ENCODE results near the gene TOX3. TPM values are rescaled to one million over a fixed set of nuclear protein-coding genes. Genes with fewer than 3 reads are reported as not detected.

TOX3 gene
- total and polyA plus RNA-seq, 2 experiments from 2014 or later = 0.24 to 0.79 TPM

DNA sequence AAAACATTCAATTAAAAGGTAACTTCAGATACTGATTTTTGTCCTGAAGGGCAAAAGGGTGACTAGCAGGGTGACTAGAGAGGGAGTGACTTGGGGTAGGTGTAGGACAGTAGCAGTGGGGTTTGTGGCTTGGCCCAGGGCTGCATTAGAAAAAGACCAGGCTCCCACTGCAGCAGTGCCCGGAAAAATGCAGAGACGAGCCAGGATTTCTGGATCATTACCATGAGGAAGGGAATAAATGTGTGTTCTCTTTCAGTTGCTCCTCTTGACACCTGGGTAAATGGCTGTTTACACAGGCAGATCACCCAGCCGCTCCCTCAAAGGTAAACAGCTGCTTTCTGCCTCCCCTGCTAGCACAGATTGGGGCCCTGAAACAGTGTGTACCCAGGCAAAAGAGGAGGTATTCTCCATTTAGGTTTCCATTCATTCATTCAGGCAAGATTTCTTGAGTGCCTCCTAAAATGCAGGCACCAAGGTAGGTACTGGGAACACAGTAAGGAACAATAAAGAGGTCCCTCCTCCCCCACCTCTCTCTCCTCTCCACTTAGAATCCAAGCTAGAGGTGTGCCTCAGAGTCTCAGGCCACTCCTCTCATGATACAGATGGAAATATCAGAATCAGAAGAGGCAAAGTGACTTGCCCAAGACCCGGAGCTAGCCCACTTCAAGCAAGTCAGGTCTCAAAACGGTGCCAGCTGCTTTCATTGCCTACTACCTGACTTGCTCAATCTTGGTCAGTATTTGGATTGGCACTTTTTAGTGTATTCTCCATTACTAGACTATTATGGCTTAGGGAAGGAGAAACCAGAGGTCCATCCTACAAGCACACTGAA is 15.2 kb upstream of the TOX3 start:
- Histone ChIP-seq H3K36me3 (no peaks in the 10 kb centered on the region), H3K27ac (no peak overlapping the region), H3K4me1 (ENCODE audit: low read depth) (no peaks in the 10 kb centered on the region), H3K27me3 (no peaks in the 10 kb centered on the region), H3K4me3 (no peak overlapping the region), H3K9me3 (ENCODE audit: low read depth) (no peaks in the 10 kb centered on the region)
- DNase-seq (ENCODE audit: low read depth in 1 of 2, low spot score in 1 of 2) = no peak
- TF ChIP-seq, protein P1, sequence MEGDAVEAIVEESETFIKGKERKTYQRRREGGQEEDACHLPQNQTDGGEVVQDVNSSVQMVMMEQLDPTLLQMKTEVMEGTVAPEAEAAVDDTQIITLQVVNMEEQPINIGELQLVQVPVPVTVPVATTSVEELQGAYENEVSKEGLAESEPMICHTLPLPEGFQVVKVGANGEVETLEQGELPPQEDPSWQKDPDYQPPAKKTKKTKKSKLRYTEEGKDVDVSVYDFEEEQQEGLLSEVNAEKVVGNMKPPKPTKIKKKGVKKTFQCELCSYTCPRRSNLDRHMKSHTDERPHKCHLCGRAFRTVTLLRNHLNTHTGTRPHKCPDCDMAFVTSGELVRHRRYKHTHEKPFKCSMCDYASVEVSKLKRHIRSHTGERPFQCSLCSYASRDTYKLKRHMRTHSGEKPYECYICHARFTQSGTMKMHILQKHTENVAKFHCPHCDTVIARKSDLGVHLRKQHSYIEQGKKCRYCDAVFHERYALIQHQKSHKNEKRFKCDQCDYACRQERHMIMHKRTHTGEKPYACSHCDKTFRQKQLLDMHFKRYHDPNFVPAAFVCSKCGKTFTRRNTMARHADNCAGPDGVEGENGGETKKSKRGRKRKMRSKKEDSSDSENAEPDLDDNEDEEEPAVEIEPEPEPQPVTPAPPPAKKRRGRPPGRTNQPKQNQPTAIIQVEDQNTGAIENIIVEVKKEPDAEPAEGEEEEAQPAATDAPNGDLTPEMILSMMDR (IDR thresholded peaks at IDR 0.05; ENCODE audit: low read depth, low read length) = no peak

DNA sequence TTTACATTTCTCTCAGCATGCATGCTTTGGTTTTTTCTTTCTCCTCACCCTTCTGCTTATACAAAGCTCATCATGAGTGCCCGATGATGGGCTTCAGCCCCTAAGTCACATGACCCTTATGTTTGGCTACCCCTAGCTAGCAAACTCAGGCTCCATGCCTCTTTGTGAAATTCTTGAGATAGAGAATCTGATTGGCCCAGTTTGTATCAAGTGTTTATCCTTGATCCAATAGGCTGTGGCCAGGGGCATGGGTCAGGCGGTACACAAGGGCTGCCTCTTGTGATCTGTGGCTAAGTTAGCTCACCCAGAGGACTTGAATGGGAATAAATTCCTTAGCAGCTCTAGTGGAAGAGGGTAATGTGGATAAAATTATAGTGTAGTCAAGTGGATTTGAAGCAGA is 11.5 kb upstream of the TOX3 start:
- TF ChIP-seq, protein P1 (IDR thresholded peaks at IDR 0.05; ENCODE audit: low read depth, low read length) = no peak
- H3K36me3 ChIP-seq = no peaks in the 10 kb centered on the region
- no peak overlapping the region for H3K4me3 ChIP-seq
- H3K27ac ChIP-seq = no peak overlapping the region
- H3K9me3 ChIP-seq (ENCODE audit: low read depth) = no peaks in the 10 kb centered on the region
- no peaks in the 10 kb centered on the region for H3K4me1 ChIP-seq (ENCODE audit: low read depth)
- no peak for DNase-seq (ENCODE audit: low read depth in 1 of 2, low spot score in 1 of 2)
- H3K27me3 ChIP-seq = peaks cover under 1% of the 10 kb centered on the region

DNA sequence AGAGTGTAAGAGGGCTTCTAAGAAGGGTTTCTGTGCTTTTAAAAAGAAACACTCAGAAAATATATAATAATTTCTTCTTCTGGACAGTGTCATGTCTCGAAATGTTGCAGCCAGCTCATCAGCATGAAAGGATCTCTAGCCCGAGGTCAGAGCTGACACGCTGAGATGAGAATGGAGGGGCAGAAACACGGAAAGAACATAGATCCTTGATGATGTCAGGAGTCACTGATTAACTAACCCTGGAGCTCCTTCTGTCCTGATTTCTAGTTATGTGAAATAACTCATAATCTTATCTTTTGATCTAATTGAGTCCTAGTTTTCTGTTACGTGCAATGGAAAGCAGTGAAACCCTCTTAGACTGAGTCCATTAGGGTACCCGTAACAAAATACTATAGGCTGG is 10.3 kb upstream of the TOX3 start:
- no peak for DNase-seq (ENCODE audit: low read depth in 1 of 2, low spot score in 1 of 2)
- no peak overlapping the region for H3K4me3 ChIP-seq
- H3K9me3 ChIP-seq (ENCODE audit: low read depth) = no peaks in the 10 kb centered on the region
- H3K4me1 ChIP-seq (ENCODE audit: low read depth) = no peaks in the 10 kb centered on the region
- peaks cover 12% of the 10 kb centered on the region for H3K27me3 ChIP-seq
- TF ChIP-seq, protein P1 (IDR thresholded peaks at IDR 0.05; ENCODE audit: low read depth, low read length) = no peak
- no peak overlapping the region for H3K27ac ChIP-seq
- no peaks in the 10 kb centered on the region for H3K36me3 ChIP-seq

DNA sequence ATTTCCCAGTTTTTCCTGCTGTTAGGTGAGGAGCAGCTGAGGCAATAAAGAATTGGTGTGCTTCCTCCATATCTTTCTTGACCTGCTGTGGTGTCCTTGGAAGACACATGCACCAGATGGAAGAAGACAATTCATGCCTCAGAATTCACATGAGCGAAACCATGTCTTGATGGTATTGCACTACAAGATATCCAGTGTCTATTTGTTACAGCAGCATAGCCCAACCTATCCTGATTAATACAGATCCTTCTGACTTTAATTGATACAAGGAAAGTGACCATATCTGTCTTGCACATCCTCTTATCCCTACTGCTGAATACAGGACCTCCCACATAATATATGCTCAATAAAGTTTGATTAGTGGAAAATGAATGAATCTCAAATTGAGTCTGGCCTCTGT is 9.1 kb upstream of the TOX3 start:
- TF ChIP-seq, protein P1 (IDR thresholded peaks at IDR 0.05; ENCODE audit: low read depth, low read length) = no peak
- no peaks in the 10 kb centered on the region for H3K4me1 ChIP-seq (ENCODE audit: low read depth)
- no peak overlapping the region for H3K27ac ChIP-seq
- H3K4me3 ChIP-seq = no peak overlapping the region
- no peaks in the 10 kb centered on the region for H3K9me3 ChIP-seq (ENCODE audit: low read depth)
- no peak for DNase-seq (ENCODE audit: low read depth in 1 of 2, low spot score in 1 of 2)
- no peaks in the 10 kb centered on the region for H3K36me3 ChIP-seq
- H3K27me3 ChIP-seq = peaks cover 24% of the 10 kb centered on the region

DNA sequence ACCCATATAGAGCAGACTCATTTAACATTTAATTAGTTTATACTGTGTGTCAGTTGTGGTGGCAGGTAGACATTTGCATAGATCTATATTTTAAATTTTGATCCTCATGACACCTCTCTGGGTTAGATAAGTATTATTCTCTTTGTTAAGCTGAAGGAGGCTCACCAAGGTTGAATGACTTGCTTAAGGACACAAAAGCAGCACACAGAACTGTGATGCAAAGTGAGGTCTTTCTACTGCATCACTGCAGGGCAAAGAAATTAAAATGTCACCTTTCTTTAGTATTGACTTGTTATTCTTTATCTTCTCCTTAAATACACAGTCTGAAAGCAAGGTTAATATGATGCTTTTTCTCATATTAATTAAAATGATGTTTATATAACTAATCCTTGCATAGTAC is 8.6 kb upstream of the TOX3 start:
- H3K27ac ChIP-seq = no peak overlapping the region
- no peaks in the 10 kb centered on the region for H3K9me3 ChIP-seq (ENCODE audit: low read depth)
- DNase-seq (ENCODE audit: low read depth in 1 of 2, low spot score in 1 of 2) = no peak
- no peak overlapping the region for H3K4me3 ChIP-seq
- TF ChIP-seq, protein P1 (IDR thresholded peaks at IDR 0.05; ENCODE audit: low read depth, low read length) = no peak
- H3K4me1 ChIP-seq (ENCODE audit: low read depth) = no peaks in the 10 kb centered on the region
- H3K36me3 ChIP-seq = no peaks in the 10 kb centered on the region
- peaks cover 29% of the 10 kb centered on the region for H3K27me3 ChIP-seq

Measured in cardiac muscle cell (in vitro differentiated cells and primary cell).